PFSK-1 (cell line): ENCODE measurements around the gene NBPF1.

Source experiments
- FOXP2 ChIP-seq: optimal IDR thresholded peaks from 2 replicates; pipeline ENCODE3; 2011; ENCODE audit warnings: borderline replicate concordance, control low read depth, inconsistent platforms; ENCODE audit not compliant: insufficient read depth; ENCODE audit errors: extremely low read length, extremely low read depth
- POLR2AphosphoS5 ChIP-seq: IDR thresholded peaks from 2 replicates; pipeline ENCODE4 v1.6.1; 2012; ENCODE audit warnings: low read depth, mild to moderate bottlenecking, control low read depth, low read length, moderate library complexity
- SIN3A ChIP-seq: IDR thresholded peaks from 2 replicates; pipeline ENCODE4 v1.6.1; 2012; ENCODE audit warnings: mild to moderate bottlenecking, low read length, moderate library complexity, borderline replicate concordance; ENCODE audit not compliant: insufficient read depth
- TAF1 ChIP-seq: IDR thresholded peaks from 2 replicates; pipeline ENCODE4 v1.6.1; 2012; ENCODE audit warnings: low read length, control low read depth, borderline replicate concordance; ENCODE audit not compliant: insufficient read depth
- TF ChIP-seq, protein P1 (sequence below), 2 experiments: IDR thresholded peaks; 2 replicates each; pipeline versions ENCODE4 v1.6.1 to v1.8.0; 2011 to 2012; ENCODE audit warnings: low read depth in 2 of 2, low read length in 2 of 2, control low read depth in 1 of 2, inconsistent platforms in 1 of 2, mild to moderate bottlenecking in 1 of 2, moderate library complexity in 1 of 2; ENCODE audit not compliant: insufficient read depth in 1 of 2

NBPF1 gene

GRCh38 chr1:16630661-16631247, 17.4 kb upstream of the NBPF1 start:
- TF ChIP-seq FOXP2, result no peak
- TF ChIP-seq, protein P1, sequence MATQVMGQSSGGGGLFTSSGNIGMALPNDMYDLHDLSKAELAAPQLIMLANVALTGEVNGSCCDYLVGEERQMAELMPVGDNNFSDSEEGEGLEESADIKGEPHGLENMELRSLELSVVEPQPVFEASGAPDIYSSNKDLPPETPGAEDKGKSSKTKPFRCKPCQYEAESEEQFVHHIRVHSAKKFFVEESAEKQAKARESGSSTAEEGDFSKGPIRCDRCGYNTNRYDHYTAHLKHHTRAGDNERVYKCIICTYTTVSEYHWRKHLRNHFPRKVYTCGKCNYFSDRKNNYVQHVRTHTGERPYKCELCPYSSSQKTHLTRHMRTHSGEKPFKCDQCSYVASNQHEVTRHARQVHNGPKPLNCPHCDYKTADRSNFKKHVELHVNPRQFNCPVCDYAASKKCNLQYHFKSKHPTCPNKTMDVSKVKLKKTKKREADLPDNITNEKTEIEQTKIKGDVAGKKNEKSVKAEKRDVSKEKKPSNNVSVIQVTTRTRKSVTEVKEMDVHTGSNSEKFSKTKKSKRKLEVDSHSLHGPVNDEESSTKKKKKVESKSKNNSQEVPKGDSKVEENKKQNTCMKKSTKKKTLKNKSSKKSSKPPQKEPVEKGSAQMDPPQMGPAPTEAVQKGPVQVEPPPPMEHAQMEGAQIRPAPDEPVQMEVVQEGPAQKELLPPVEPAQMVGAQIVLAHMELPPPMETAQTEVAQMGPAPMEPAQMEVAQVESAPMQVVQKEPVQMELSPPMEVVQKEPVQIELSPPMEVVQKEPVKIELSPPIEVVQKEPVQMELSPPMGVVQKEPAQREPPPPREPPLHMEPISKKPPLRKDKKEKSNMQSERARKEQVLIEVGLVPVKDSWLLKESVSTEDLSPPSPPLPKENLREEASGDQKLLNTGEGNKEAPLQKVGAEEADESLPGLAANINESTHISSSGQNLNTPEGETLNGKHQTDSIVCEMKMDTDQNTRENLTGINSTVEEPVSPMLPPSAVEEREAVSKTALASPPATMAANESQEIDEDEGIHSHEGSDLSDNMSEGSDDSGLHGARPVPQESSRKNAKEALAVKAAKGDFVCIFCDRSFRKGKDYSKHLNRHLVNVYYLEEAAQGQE (IDR thresholded peaks at IDR 0.05; ENCODE audit: insufficient read depth in 1 of 2, low read depth in 2 of 2, low read length in 2 of 2), result no peak

DNA sequence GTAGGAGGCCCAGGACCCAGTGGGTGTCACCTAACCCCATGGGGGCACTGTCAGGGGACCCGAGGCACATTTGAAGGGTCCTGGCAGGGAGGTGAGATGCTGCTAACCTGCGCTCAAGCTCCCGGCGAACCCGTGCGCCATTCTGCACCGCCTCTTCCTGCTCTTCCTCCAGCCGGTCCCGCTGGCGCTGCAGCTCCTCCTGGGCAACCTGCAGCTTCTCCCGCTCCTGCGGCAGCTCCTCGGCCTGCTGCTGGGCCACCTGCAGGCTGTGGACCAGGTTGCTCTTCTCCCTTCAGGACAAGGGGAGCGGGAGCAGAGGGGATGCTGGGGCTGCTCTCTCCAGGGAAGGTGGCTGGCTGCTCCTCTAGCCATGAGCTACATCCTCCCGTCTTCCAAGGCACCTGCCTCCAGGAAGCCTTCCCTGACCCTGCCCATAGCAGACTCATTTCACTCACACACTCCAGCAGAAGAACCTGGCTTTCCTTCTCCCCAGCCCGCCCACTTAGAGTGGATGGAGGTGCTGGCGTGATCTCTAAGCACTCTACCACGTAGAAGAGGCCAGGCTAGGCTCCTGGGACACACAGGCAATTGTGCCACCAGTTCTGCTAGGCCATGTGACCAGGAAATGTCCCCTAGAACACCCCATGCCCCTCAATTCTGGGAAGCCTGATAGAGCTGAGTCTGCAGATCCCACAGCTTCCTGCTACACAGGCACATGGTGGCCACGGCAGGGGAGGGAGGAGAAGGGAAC, 15.2 kb upstream of the NBPF1 start:
- TF ChIP-seq, protein P1 (IDR thresholded peaks at IDR 0.05; ENCODE audit: insufficient read depth in 1 of 2, low read depth in 2 of 2, low read length in 2 of 2), result no peak
- no peak for TF ChIP-seq TAF1

DNA sequence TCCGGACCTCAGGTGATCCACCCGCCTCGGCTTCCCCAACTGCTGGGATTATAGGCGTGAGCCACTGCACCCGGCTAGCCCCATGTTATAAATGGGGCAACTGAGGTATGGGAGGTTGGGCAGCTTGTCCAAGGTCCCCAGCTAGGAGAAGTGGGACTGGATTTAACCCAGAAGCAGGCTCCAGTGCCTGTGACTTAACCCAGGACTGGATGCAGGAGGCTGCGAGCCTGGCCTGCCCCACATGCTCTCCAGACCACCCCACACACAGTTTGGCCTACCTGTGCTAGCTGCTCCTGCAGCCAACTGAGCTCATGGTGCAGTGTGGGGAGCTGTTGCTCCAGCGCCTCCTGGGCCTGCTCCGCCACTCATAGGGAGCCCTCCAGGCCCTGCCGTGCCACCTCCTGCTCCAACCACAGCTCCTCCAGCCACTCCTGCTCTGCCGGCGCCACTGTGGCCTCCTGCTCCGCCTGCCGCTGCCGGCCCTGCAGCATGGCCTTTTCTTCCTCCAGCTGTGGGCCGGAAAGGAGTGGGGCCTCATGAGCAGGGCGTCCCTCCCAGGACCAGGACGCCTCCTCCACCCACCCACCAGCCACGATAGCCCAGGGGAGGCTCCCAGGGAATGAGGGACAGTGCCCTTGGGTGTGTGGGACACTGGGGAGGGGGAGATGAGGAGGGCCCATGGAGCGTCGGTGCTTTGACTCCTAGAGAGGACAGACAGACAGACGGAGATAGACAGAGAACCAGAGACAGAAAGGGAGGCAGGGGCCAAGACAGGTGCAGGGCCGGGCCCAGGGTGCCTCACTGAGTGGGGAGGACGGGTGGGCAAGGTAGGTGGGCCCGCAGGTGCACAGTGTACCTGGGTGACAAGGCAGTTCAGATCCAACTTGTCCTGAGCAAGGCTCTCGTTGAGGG, 12.4 kb upstream of the NBPF1 start:
- no peak for TF ChIP-seq FOXP2
- TF ChIP-seq TAF1, result no peak
- no peak for TF ChIP-seq POLR2AphosphoS5
- TF ChIP-seq, protein P1 (IDR thresholded peaks at IDR 0.05; ENCODE audit: insufficient read depth in 1 of 2, low read depth in 2 of 2, low read length in 2 of 2), result no peak
- no peak for TF ChIP-seq SIN3A

DNA sequence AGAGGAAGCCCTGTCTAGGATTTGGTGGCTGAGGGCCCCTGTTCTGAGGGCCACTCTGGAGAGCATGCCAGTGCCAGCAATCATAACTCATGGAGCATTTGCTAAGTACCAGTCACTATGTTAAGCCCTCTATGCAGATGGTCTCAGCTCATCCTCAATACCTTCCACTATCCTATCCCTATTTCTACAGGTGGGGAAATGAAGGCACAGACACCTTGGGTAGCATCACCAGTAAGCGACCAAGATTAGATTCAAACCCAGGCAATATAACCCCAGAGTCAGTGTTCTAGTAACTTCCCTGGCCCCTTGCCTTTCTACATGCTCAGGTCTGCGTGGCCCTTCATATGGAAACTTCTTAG, 7.9 kb upstream of the NBPF1 start:
- TF ChIP-seq SIN3A (no peak), TAF1 (no peak), FOXP2 (no peak), POLR2AphosphoS5 (no peak)
- TF ChIP-seq, protein P1 (IDR thresholded peaks at IDR 0.05; ENCODE audit: insufficient read depth in 1 of 2, low read depth in 2 of 2, low read length in 2 of 2), result no peak

DNA sequence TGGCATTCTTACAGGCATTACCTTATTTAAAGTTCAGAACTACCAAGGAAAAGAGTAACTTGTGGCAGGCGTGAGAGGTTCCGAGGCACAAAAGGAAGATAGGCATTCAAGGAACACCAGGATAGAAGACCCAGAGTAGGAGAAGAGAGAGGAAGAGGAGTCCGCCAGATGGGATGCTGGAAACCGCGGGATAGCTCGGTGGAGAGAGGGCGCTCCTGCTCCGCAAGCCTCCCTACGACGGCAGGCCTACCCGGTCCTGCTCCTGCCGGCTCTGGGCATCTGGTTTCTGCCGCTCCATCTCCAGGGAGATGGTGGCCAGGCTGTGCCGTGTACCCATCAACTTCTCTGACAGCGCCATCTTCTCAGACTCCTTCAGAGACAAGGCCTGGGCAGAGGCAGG, 5.4 kb upstream of the NBPF1 start:
- TF ChIP-seq SIN3A (no peak), POLR2AphosphoS5 (no peak), TAF1 (no peak), FOXP2 (no peak)
- TF ChIP-seq, protein P1 (IDR thresholded peaks at IDR 0.05; ENCODE audit: insufficient read depth in 1 of 2, low read depth in 2 of 2, low read length in 2 of 2), result no peak
